HL-60 (cell line): ENCODE results near the gene PADI2.

Source experiments
- GABPA ChIP-seq: IDR thresholded peaks from 2 replicates; pipeline ENCODE4 v1.6.1; 2012; ENCODE audit warnings: low read depth
- POLR2AphosphoS5 ChIP-seq: IDR thresholded peaks from 2 replicates; pipeline ENCODE4 v1.6.1; 2012; ENCODE audit warnings: low read depth
- SPI1 ChIP-seq: IDR thresholded peaks from 2 replicates; pipeline ENCODE4 v1.6.1; 2012; ENCODE audit warnings: low read depth, mild to moderate bottlenecking, borderline replicate concordance
- TF ChIP-seq, protein P1 (sequence below): IDR thresholded peaks from one replicate; pipeline ENCODE4 v1.5.1; 2011; ENCODE audit warnings: low read length, control low read depth, inconsistent platforms; ENCODE audit not compliant: insufficient read depth

DNA sequence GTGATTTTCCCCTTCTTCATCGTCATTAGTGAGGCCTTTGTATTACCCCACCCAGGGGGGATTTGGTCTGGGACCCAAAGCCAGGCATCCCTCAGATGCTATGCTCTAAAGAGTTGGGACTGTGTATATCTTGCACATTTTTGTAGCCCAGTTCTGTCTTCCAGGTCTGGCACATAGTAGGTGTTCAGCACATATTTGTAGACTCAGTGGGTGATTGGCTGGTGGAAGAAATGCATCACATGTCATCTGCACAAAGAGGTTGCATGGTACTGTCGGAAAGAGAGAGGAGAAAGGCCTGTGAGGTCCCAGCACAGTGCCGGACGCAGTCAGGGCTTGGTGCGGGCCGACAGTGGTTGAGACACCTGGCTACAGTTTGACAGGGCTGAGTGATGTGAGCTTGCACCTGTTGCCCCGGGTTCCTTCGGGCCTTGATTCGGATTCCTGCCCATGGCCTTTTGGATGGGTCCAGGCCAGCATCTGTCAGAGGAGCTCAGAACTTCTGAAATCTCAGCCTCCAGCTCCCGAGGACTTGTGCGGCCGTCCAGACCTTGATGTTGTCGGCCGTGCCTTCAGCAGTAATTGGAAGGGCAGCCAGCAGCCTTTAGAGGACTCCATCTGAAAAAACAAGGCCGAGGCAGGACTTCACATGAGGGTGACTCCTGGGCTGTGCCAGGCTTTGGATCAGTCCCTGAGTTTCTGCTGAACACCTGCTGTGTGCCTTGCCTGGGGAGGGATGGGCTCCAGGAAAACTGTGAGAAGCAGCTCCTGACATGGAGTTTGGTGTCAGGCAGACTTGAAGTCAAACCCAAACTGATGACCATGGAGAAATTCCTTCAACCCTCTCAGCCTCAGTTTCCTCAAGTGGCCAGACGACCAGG is 44.8 kb upstream of the PADI2 start:
- TF ChIP-seq, protein P1, sequence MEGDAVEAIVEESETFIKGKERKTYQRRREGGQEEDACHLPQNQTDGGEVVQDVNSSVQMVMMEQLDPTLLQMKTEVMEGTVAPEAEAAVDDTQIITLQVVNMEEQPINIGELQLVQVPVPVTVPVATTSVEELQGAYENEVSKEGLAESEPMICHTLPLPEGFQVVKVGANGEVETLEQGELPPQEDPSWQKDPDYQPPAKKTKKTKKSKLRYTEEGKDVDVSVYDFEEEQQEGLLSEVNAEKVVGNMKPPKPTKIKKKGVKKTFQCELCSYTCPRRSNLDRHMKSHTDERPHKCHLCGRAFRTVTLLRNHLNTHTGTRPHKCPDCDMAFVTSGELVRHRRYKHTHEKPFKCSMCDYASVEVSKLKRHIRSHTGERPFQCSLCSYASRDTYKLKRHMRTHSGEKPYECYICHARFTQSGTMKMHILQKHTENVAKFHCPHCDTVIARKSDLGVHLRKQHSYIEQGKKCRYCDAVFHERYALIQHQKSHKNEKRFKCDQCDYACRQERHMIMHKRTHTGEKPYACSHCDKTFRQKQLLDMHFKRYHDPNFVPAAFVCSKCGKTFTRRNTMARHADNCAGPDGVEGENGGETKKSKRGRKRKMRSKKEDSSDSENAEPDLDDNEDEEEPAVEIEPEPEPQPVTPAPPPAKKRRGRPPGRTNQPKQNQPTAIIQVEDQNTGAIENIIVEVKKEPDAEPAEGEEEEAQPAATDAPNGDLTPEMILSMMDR = no peak
- TF ChIP-seq GABPA = no peak
- TF ChIP-seq POLR2AphosphoS5 = no peak
- no peak for TF ChIP-seq SPI1
